ENCODE measurements around the gene MGAT3. TPM values are rescaled to one million over a fixed set of nuclear protein-coding genes. Genes with fewer than 3 reads are reported as not detected.

MGAT3 gene
- total and polyA plus RNA-seq, 9 of the 15 experiments (the other 6 are each of a cell fraction or from before 2014, with no cell fraction given) = 0.10 to 11.5 (median 4.6) TPM

GRCh38 chr22:39515266-39516050 lies 58.6 kb downstream of the MGAT3 start:
- peaks cover 49% of the 10 kb centered on the region for H3K79me2 ChIP-seq (ENCODE audit: control insufficient read depth, insufficient read depth, low read length)
- 84% methylated on average over 11 of the region's 12 CpGs for WGBS (ENCODE audit: insufficient coverage, low coverage, missing lambda C conversion rate)
- TF ChIP-seq RNF219 (CRISPR knock-in tag; IDR thresholded peaks at IDR 0.05) (no peak), MITF (IDR thresholded peaks at IDR 0.05) (no peak), XRCC4 (IDR thresholded peaks at IDR 0.05; ENCODE audit: extremely low read depth, insufficient read depth, insufficient read length) (no peak), GATA2 (CRISPR knock-in tag; IDR thresholded peaks at IDR 0.05) (no peak), POLR2AphosphoS2 (IDR thresholded peaks at IDR 0.05; ENCODE audit: low read length) (no peak), ZSCAN32 (CRISPR knock-in tag; IDR thresholded peaks at IDR 0.05) (no peak), HIVEP1 (CRISPR knock-in tag; IDR thresholded peaks at IDR 0.05) (no peak), HES1 (IDR thresholded peaks at IDR 0.05; ENCODE audit: low read depth) (no peak), TCF7 (IDR thresholded peaks at IDR 0.05; ENCODE audit: borderline replicate concordance) (no peak), ZNF133 (CRISPR knock-in tag; IDR thresholded peaks at IDR 0.05) (no peak), MCM7 (IDR thresholded peaks at IDR 0.05) (no peak), NFE2 (IDR thresholded peaks at IDR 0.05; ENCODE audit: low read depth) (no peak), FOXP4 (CRISPR knock-in tag; IDR thresholded peaks at IDR 0.05; ENCODE audit: borderline replicate concordance) (no peak)

More at GRCh38 chr22:39515266-39516050, 58.6 kb downstream of the MGAT3 start:
- H2AFZ ChIP-seq (ENCODE audit: low read depth, low read length) = no peak overlapping the region
- no peak overlapping the region for H3K9ac ChIP-seq (ENCODE audit: insufficient read depth in 1 of 2, low read depth in 2 of 2, low read length in 2 of 2)
- H4K20me1 ChIP-seq (replicated peaks; ENCODE audit: control insufficient read depth, insufficient read depth, low read length) = peaks cover 10% of the 10 kb centered on the region
- no peaks in the 10 kb centered on the region for H3K9me1 ChIP-seq (ENCODE audit: control insufficient read depth, insufficient read depth, low read length)
- intact Hi-C loops (cut with micrococcal nuclease) (loop anchor here (5.0 kb wide), 2 partner anchors 53 to 128 kb away; no protein-coding TSS in a partner anchor), in situ Hi-C loops (cut with MboI) (no loop called here)
- H3K4me1 ChIP-seq (replicated peaks in 1 of 2; ENCODE audit: control insufficient read depth in 2 of 2, insufficient read depth in 2 of 2, low read length in 2 of 2) = peaks cover 17 to 18% of the 10 kb centered on the region in 2 experiments; a peak in 3 of 5 replicates
- no peaks in the 10 kb centered on the region for H3K9me3 ChIP-seq (replicated peaks; ENCODE audit: control insufficient read depth, insufficient read depth, low read depth, low read length)
- FAIRE-seq (no peak), ATAC-seq (no peak), DNase-seq (ENCODE audit: extremely low read depth in 1 of 4, low spot score in 3 of 4) (no peak)
- H3K4me2 ChIP-seq (ENCODE audit: insufficient read depth, low read length) = no peak overlapping the region
- H3K27me3 ChIP-seq (ENCODE audit: control insufficient read depth in 2 of 2, insufficient read depth in 2 of 2, low read length in 2 of 2) = no peaks in the 10 kb centered on the region
- ChIA-PET CTCF (ENCODE audit: low intra/inter-chr PET ratio) (interaction anchor here (0.9 to 1.7 kb wide), 2 partner anchors 20 to 22 kb away, joined by 3 to 8 read pairs; no protein-coding TSS in a partner anchor), POLR2A (interaction anchor here (0.6 to 2.8 kb wide), 10 partner anchors 8 to 918 kb away, joined by 3 to 15 read pairs (median 4); partner anchors contain the start of gene MIEF1)
- no peak overlapping the region for H3K27ac ChIP-seq (ENCODE audit: extremely low read depth, low read depth, low read length)
- no TSS peak for BruUV-seq (replicated peaks)
- peaks cover 71% of the 10 kb centered on the region for H3K36me3 ChIP-seq (ENCODE audit: control insufficient read depth, insufficient read depth, low read length)
- H3K4me3 ChIP-seq = no peak overlapping the region
